ENCODE results near the gene MCF2L. TPM values are rescaled to one million over a fixed set of nuclear protein-coding genes. Genes with fewer than 3 reads are reported as not detected.
A peak's percentile ranks its signal among the peaks of the same experiment; 100 is the strongest.
"Not testable (repeated sequence)": the region's sequence is repeated elsewhere in the genome, so short reads cannot be mapped to it uniquely, and the experiment has no call there.

The MCF2L gene
- total RNA-seq, 1 donor from 2014 or later: 6.7 TPM

- Mint-ChIP-seq H3K36me3 (ENCODE audit: low read depth) (peaks cover 4% of the 10 kb centered on the region), H3K9me3 (ENCODE audit: low read depth) (no peaks in the 10 kb centered on the region)
- no peak for TF ChIP-seq CTCF (IDR thresholded peaks at IDR 0.05)
These were observed 59.5 kb downstream of the MCF2L start for GRCh38 chr13:113028336-113029060.

GRCh38 chr13:113029061-113029445 lies 60.0 kb downstream of the MCF2L start:
- H3K27ac Mint-ChIP-seq (ENCODE audit: unreplicated experiment): no peak overlapping the region
- H3K4me1 Mint-ChIP-seq (ENCODE audit: low read depth): no peaks in the 10 kb centered on the region
- no peak for DNase-seq (ENCODE audit: low spot score)
- H3K4me3 Mint-ChIP-seq (ENCODE audit: unreplicated experiment): no peak overlapping the region
- no peaks in the 10 kb centered on the region for H3K9me3 Mint-ChIP-seq (ENCODE audit: low read depth)
- H3K27me3 Mint-ChIP-seq (ENCODE audit: low read depth): peaks cover 11% of the 10 kb centered on the region
- no peak for TF ChIP-seq CTCF (IDR thresholded peaks at IDR 0.05)
- H3K36me3 Mint-ChIP-seq (ENCODE audit: low read depth): peaks cover 4% of the 10 kb centered on the region

More at GRCh38 chr13:113028336-113029060, 59.5 kb downstream of the MCF2L start:
- no peak for DNase-seq (ENCODE audit: low spot score)
- Mint-ChIP-seq H3K27me3 (ENCODE audit: low read depth) (peaks cover 15% of the 10 kb centered on the region), H3K27ac (ENCODE audit: unreplicated experiment) (no peak overlapping the region), H3K4me1 (ENCODE audit: low read depth) (no peaks in the 10 kb centered on the region), H3K4me3 (ENCODE audit: unreplicated experiment) (no peak overlapping the region)

DNA sequence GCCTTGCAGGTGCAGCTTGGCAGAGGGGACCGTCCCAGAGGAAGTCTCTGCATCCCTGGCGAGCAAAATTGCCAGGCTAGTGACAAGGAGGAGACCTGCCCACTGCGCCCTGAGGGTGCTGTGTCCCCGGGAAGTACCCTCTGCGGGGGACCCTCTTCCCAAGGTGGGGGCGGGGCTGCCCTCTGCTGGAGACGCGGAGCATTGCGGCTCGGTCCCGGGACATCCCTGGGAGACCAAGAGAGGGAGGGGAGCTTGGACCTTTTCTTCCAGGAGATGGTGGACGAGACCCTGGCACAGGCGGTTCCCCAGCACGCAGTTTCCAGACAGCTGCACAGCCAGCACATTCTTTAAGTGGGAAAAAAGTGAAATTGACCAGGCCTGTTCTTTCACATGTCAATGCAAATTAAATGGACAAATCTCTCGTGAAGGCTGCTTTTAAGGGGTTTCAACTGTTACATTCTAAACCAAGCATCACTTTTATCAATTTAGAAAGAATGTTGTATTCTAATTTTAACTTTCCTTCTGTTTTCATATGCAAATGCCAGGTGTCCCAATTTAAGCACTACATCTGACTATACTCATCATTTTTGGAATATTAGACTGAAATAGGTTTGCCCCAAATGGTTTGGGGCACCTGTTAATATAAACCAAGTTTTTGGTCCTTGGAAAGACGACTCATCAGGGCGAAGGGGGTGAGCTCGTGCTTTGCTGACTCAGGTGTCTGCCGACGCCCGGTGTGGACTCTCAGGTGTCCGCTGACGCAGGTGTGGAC lies 60.7 kb downstream of the MCF2L start:
- H3K27me3 Mint-ChIP-seq (ENCODE audit: low read depth): peaks cover 9% of the 10 kb centered on the region
- H3K36me3 Mint-ChIP-seq (ENCODE audit: low read depth): peaks cover 4% of the 10 kb centered on the region
- H3K27ac Mint-ChIP-seq (ENCODE audit: unreplicated experiment): no peak overlapping the region
- H3K4me3 Mint-ChIP-seq (ENCODE audit: unreplicated experiment): no peak overlapping the region
- TF ChIP-seq CTCF (IDR thresholded peaks at IDR 0.05): peak; percentile 93
- H3K9me3 Mint-ChIP-seq (ENCODE audit: low read depth): no peaks in the 10 kb centered on the region
- DNase-seq (ENCODE audit: low spot score): no peak
- H3K4me1 Mint-ChIP-seq (ENCODE audit: low read depth): no peaks in the 10 kb centered on the region

GRCh38 chr13:113030259-113030640 lies 61.2 kb downstream of the MCF2L start:
- not testable (repeated sequence) for H3K4me1 Mint-ChIP-seq (ENCODE audit: low read depth); H3K36me3 Mint-ChIP-seq (ENCODE audit: low read depth); H3K27ac Mint-ChIP-seq (ENCODE audit: unreplicated experiment); H3K27me3 Mint-ChIP-seq (ENCODE audit: low read depth); H3K4me3 Mint-ChIP-seq (ENCODE audit: unreplicated experiment); DNase-seq (ENCODE audit: low spot score); H3K9me3 Mint-ChIP-seq (ENCODE audit: low read depth)

- Mint-ChIP-seq H3K4me1 (ENCODE audit: low read depth) (peaks cover 3% of the 10 kb centered on the region), H3K27me3 (ENCODE audit: low read depth) (peaks cover 9% of the 10 kb centered on the region), H3K36me3 (ENCODE audit: low read depth) (peaks cover 4% of the 10 kb centered on the region), H3K9me3 (ENCODE audit: low read depth) (no peaks in the 10 kb centered on the region), H3K4me3 (ENCODE audit: unreplicated experiment) (no peak overlapping the region), H3K27ac (ENCODE audit: unreplicated experiment) (no peak overlapping the region)
- no peak for DNase-seq (ENCODE audit: low spot score)
- no peak for TF ChIP-seq CTCF (IDR thresholded peaks at IDR 0.05)
These were observed 62.5 kb downstream of the MCF2L start for GRCh38 chr13:113031465-113031864.

Measured in chondrocyte (in vitro differentiated cells).